ENCODE data around the gene RRBP1. TPM values are rescaled to one million over a fixed set of nuclear protein-coding genes. Genes with fewer than 3 reads are reported as not detected.

RRBP1 gene
- total and polyA plus RNA-seq, 2 donors (not counting 3 experiments of a cell fraction or from before 2014, with no cell fraction given), result 50.3 to 236 TPM

DNA sequence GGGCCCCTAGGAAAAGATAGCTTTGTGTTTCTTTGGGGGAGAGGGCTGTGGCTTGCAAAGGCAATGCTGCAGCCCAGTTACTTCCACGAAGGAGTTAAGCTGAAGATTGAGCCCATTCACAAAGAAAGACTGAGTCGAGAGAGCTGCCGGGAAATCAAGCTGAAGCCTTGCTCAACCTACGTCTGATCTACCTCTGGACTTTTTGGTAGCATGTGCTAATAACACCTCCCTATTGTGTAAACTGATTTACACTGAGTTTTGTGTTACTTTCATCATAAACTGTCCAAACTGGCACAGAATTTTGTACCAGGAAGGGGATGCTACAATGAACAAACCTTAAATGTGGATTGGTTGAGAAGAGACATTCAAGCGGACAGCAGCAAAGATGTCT lies 41.3 kb upstream of the RRBP1 start:
- no peak for FAIRE-seq

More for the DNA sequence above, 41.3 kb upstream of the RRBP1 start:
- no peak for DNase-seq (ENCODE audit: low read depth, low spot score)
- no peaks in the 10 kb centered on the region for H3K36me3 ChIP-seq (ENCODE audit: control insufficient read depth in 2 of 2, extremely low read depth in 1 of 2, insufficient read depth in 2 of 2, low read length in 2 of 2)
- no peaks in the 10 kb centered on the region for H3K79me2 ChIP-seq (ENCODE audit: control insufficient read depth, insufficient read depth, low read length)
- intact Hi-C loops (cut with micrococcal nuclease), result no loop called here
- CTCF ChIA-PET, result interaction anchor here (1.3 to 2.1 kb wide), 4 partner anchors 8 to 216 kb away, joined by 3 to 5 read pairs (median 4); partner anchors contain the start of gene RRBP1
- no peaks in the 10 kb centered on the region for H3K9me1 ChIP-seq (replicated peaks; ENCODE audit: control insufficient read depth, extremely low read depth, insufficient read depth, low read length)
- no peak overlapping the region for H3K27ac ChIP-seq (ENCODE audit: insufficient read depth, low read depth, low read length)
- POLR2A ChIA-PET, result no interaction called here
- no peak for TF ChIP-seq EZH2 (IDR thresholded peaks at IDR 0.05; ENCODE audit: borderline replicate concordance, low read depth, low read length, severe bottlenecking)
- TF ChIP-seq JUN (IDR thresholded peaks at IDR 0.05; ENCODE audit: borderline replicate concordance, insufficient read depth, insufficient read length, low read depth), result no peak
- TF ChIP-seq POLR2A (IDR thresholded peaks at IDR 0.05; ENCODE audit: low read depth, low read length), result no peak
- TF ChIP-seq, protein P1, sequence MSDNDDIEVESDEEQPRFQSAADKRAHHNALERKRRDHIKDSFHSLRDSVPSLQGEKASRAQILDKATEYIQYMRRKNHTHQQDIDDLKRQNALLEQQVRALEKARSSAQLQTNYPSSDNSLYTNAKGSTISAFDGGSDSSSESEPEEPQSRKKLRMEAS (IDR thresholded peaks at IDR 0.05; ENCODE audit: insufficient read depth, insufficient read length), result no peak
- TF ChIP-seq, protein P2, sequence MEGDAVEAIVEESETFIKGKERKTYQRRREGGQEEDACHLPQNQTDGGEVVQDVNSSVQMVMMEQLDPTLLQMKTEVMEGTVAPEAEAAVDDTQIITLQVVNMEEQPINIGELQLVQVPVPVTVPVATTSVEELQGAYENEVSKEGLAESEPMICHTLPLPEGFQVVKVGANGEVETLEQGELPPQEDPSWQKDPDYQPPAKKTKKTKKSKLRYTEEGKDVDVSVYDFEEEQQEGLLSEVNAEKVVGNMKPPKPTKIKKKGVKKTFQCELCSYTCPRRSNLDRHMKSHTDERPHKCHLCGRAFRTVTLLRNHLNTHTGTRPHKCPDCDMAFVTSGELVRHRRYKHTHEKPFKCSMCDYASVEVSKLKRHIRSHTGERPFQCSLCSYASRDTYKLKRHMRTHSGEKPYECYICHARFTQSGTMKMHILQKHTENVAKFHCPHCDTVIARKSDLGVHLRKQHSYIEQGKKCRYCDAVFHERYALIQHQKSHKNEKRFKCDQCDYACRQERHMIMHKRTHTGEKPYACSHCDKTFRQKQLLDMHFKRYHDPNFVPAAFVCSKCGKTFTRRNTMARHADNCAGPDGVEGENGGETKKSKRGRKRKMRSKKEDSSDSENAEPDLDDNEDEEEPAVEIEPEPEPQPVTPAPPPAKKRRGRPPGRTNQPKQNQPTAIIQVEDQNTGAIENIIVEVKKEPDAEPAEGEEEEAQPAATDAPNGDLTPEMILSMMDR (IDR thresholded peaks at IDR 0.05; ENCODE audit: extremely low read depth in 1 of 2, insufficient read depth in 1 of 2, low read depth in 1 of 2, low read length in 2 of 2), result no peak
- no peak overlapping the region for H2AFZ ChIP-seq (ENCODE audit: low read depth, low read length)
- no peaks in the 10 kb centered on the region for H3K9me3 ChIP-seq (replicated peaks; ENCODE audit: control insufficient read depth, insufficient read depth, low read length)
- H3K4me2 ChIP-seq (ENCODE audit: insufficient read depth, low read length), result no peak overlapping the region
- H3K4me1 ChIP-seq (ENCODE audit: control insufficient read depth, extremely low read depth, insufficient read depth, low read length), result no peaks in the 10 kb centered on the region
- no peaks in the 10 kb centered on the region for H4K20me1 ChIP-seq (replicated peaks; ENCODE audit: control insufficient read depth, extremely low read depth, insufficient read depth, low read length)
- no peak overlapping the region for H3K4me3 ChIP-seq (replicated peaks in 1 of 3; ENCODE audit: insufficient read depth in 1 of 3, low read depth in 1 of 3, low read length in 3 of 3)
- H3K27me3 ChIP-seq (ENCODE audit: control insufficient read depth in 2 of 2, insufficient read depth in 2 of 2, low read length in 2 of 2), result peaks cover 1 to 4% of the 10 kb centered on the region in 2 experiments
- dilution Hi-C loops (cut with MboI; ENCODE audit: extremely low pct_ligation_motif_present, low sequenced_read_pairs), result no loop called here
- no TSS peak for BruUV-seq (replicated peaks)
- H3K9ac ChIP-seq (replicated peaks; ENCODE audit: extremely low read depth, insufficient read depth, low read length), result no peak overlapping the region
